Left lung (tissue), 10 donors: Measurements from ENCODE around the gene AMIGO2. TPM values are rescaled to one million over a fixed set of nuclear protein-coding genes. Genes with fewer than 3 reads are reported as not detected.

Experiments used
- ATAC-seq: fragments of 200-7000 bp; cut with Tn5 transposase; one replicate; pipeline ENCODE4 v1.9.1; 2020; ENCODE audit warnings: moderate library complexity
- DNase-seq, 4 donors: peaks; one replicate each; pipeline ENCODE4 v3.0.0-alpha.2; 2013 to 2020
- H3K27ac ChIP-seq, 2 donors: fragments of 200-600 bp; sonication (generic) in 1 of 2; one replicate each; pipeline versions ENCODE4 v1.5.0 to v1.8.0; 2020 to 2021
- H3K27me3 ChIP-seq, 2 donors: fragments of 200-600 bp; sonication (generic) in 1 of 2; one replicate each; pipeline versions ENCODE4 v1.5.0 to v1.8.0; 2020 to 2021
- H3K36me3 ChIP-seq, 2 donors: fragments of 200-600 bp; sonication (generic) in 1 of 2; one replicate each; pipeline versions ENCODE4 v1.5.0 to v1.8.0; 2020 to 2021
- H3K4me1 ChIP-seq, 2 donors: fragments of 200-600 bp; one replicate each; pipeline ENCODE4 v1.8.0; 2021
- H3K4me3 ChIP-seq, 2 donors: fragments of 200-600 bp; sonication (generic) in 1 of 2; one replicate each; pipeline versions ENCODE4 v1.5.0 to v1.8.0; 2020 to 2021; ENCODE audit warnings: mild to moderate bottlenecking in 1 of 2
- H3K9me3 ChIP-seq, 2 donors: fragments of 200-600 bp; sonication (generic) in 1 of 2; one replicate each; pipeline versions ENCODE4 v1.5.0 to v1.8.0; 2020 to 2021
- intact Hi-C, 2 donors: fragments of 100-400 bp; cut with DNase I; formaldehyde crosslinking; loops; one replicate each; pipeline versions ENCODE4 v1.11.2 to v1.14.2; 2022
- polyA plus RNA-seq, 6 donors: library from polyadenylated mRNA; unstranded; fragments of 120-200 nt; gene quantifications; one replicate each; pipeline ENCODE4 v1.2.1, GENCODE V29; 2013; ENCODE audit not compliant: insufficient read length in 6 of 6
- total RNA-seq, 2 donors: library from RNA; stranded (reverse); fragmentation: NEBNext Ultra II Directional; extraction: Animal tissue kit (Norgen Biotek cat#: 25700); gene quantifications; one replicate each; pipeline ENCODE4 v1.2.1, GENCODE V29; 2021
- TF ChIP-seq, protein P1 (sequence below), 2 donors: fragments of 200-600 bp; sonication (generic) in 1 of 2; IDR thresholded peaks; one replicate each; pipeline versions ENCODE4 v1.5.0 to v1.8.0; 2021; ENCODE audit warnings: antibody characterized with exemption in 2 of 2
- donor health status: DM: no; HTN: yes; CAD: no.
- donor health status: DM: no; HTN: no; CAD: no.

The AMIGO2 gene
- total and polyA plus RNA-seq, 8 donors = 2.4 to 17.6 (median 3.1) TPM

DNA sequence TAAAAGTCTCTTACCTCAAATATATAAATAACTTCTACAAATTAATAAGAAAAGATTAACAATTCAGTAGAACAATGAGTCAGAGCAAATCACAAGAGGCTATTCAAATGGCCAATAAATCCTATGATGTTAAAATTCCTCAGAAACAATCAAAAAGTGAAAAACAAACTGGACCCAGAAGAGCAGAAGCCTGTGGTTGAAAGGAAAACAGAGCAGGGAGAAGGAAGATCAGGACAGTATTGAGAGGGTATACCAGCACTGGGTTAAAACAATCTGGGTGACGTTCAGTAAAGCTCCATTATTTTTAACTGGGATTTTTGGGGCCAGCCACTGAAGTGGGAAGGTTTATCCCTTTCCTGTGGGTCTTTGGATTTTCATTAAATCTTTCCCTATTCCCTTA is 40.0 kb downstream of the AMIGO2 start:
- H3K27ac ChIP-seq = no peak overlapping the region
- no peaks in the 10 kb centered on the region for H3K27me3 ChIP-seq
- TF ChIP-seq, protein P1, sequence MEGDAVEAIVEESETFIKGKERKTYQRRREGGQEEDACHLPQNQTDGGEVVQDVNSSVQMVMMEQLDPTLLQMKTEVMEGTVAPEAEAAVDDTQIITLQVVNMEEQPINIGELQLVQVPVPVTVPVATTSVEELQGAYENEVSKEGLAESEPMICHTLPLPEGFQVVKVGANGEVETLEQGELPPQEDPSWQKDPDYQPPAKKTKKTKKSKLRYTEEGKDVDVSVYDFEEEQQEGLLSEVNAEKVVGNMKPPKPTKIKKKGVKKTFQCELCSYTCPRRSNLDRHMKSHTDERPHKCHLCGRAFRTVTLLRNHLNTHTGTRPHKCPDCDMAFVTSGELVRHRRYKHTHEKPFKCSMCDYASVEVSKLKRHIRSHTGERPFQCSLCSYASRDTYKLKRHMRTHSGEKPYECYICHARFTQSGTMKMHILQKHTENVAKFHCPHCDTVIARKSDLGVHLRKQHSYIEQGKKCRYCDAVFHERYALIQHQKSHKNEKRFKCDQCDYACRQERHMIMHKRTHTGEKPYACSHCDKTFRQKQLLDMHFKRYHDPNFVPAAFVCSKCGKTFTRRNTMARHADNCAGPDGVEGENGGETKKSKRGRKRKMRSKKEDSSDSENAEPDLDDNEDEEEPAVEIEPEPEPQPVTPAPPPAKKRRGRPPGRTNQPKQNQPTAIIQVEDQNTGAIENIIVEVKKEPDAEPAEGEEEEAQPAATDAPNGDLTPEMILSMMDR (IDR thresholded peaks at IDR 0.05) = no peak
- no peak for ATAC-seq
- H3K36me3 ChIP-seq = no peaks in the 10 kb centered on the region
- DNase-seq = no peak
- no peak overlapping the region for H3K4me3 ChIP-seq
- H3K9me3 ChIP-seq = no peaks in the 10 kb centered on the region
- intact Hi-C loops = loop anchor here in 1 of 2 donors (10.0 kb wide), 2 partner anchors 265 to 355 kb away; no protein-coding TSS in a partner anchor
- H3K4me1 ChIP-seq = no peaks in the 10 kb centered on the region

DNA sequence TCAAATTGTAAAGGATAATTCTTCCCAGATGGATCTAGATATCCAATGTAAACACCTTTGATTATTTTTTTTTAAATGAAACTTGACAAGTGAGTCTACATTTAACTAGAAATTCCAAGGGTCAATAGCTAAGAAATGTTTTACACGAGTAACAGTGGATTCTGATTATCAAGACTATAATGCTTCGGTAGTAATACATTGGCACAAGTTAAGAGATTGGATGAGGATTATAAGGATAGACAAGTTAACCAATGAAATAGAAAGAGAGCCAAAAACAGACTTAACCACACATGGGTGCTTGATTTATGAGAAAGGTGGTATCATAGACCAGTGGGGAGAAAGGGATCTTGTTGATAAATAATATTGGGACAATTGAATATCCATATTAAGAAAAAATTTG is 40.7 kb downstream of the AMIGO2 start:
- no peaks in the 10 kb centered on the region for H3K4me1 ChIP-seq
- no peak overlapping the region for H3K27ac ChIP-seq
- ATAC-seq (no peak), DNase-seq (no peak)
- H3K27me3 ChIP-seq = no peaks in the 10 kb centered on the region
- no peak overlapping the region for H3K4me3 ChIP-seq
- no peaks in the 10 kb centered on the region for H3K36me3 ChIP-seq
- TF ChIP-seq, protein P1 (IDR thresholded peaks at IDR 0.05) = no peak
- intact Hi-C loops = loop anchor here in 1 of 2 donors (10.0 kb wide), 2 partner anchors 266 to 356 kb away; no protein-coding TSS in a partner anchor
- no peaks in the 10 kb centered on the region for H3K9me3 ChIP-seq

DNA sequence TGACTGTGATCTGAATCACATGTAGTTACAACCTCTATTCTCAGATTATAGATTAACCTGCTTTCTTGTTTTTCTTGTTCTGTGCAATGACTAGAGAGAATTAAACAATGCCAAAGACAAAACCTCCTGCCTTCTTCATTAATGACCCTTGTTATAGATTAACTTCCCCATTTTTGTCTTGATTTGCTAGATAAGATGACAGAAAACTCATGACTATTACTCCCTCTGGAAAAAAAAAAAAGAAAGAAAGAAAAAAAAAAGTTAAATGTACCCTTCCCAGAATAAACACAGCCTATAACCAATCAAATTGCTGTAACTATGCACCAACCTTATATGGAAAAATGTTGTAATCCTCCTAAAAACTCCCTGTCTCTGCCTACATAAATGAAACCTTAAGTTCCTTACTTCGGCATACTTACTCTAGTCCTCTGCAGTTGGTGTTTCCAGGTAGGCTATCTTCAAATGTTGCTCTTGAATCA is 41.5 kb downstream of the AMIGO2 start:
- Histone ChIP-seq H3K4me1 (no peaks in the 10 kb centered on the region), H3K4me3 (no peak overlapping the region), H3K36me3 (no peaks in the 10 kb centered on the region), H3K27ac (no peak overlapping the region), H3K27me3 (no peaks in the 10 kb centered on the region), H3K9me3 (no peaks in the 10 kb centered on the region)
- TF ChIP-seq, protein P1 (IDR thresholded peaks at IDR 0.05) = no peak
- intact Hi-C loops = loop anchor here in 1 of 2 donors (10.0 kb wide), 2 partner anchors 266 to 356 kb away; no protein-coding TSS in a partner anchor
- no peak for DNase-seq
- ATAC-seq = peak; percentile 56

DNA sequence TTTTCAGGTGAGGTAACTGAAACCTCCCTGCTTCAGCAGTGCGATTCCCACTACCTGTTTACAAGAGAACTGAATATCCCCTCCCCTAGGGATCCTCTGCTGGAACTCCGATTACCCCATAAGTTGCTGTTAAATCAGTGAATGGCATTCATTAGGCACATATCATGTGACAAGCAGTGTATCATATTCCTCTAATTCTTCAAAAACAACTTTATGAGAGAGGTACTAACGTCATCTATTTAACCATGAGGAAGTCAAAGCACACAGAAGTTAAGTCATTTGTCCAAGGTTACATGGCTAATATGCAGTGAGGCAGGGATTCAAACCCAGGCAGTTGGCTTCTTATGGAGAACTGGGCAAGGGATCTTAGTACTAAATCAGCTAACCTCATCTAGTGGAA is 44.3 kb downstream of the AMIGO2 start:
- H3K27me3 ChIP-seq = no peaks in the 10 kb centered on the region
- H3K36me3 ChIP-seq = no peaks in the 10 kb centered on the region
- ATAC-seq = no peak
- H3K4me1 ChIP-seq = peaks cover 0 to 7% of the 10 kb centered on the region in 2 donors
- no peaks in the 10 kb centered on the region for H3K9me3 ChIP-seq
- intact Hi-C loops = loop anchor here in 1 of 2 donors (10.0 kb wide), 2 partner anchors 269 to 359 kb away; no protein-coding TSS in a partner anchor
- H3K4me3 ChIP-seq = no peak overlapping the region
- TF ChIP-seq, protein P1 (IDR thresholded peaks at IDR 0.05) = no peak
- H3K27ac ChIP-seq = no peak overlapping the region
- DNase-seq = no peak

DNA sequence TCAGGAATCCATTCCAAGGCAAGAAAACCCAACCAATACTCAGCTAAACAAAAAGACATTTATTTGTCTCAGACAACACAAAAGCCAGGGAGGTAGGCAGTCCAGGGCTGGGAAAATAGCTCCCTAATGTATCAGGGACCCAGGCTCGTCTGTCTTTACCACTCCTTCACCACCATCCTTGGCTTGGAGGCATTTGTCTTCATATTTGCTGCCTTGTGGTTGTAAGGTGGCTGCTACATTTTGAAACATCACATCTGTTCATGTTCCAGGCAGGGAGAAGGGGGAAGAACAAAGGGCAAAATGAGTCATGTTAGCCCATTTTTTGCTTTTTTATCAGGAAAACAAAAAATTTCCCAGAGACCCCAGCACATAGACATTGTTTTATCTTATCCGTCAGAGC is 45.1 kb downstream of the AMIGO2 start:
- Histone ChIP-seq H3K27me3 (no peaks in the 10 kb centered on the region), H3K27ac (no peak overlapping the region), H3K9me3 (no peaks in the 10 kb centered on the region), H3K4me3 (no peak overlapping the region), H3K36me3 (no peaks in the 10 kb centered on the region), H3K4me1 (peaks cover 0 to 7% of the 10 kb centered on the region in 2 donors)
- DNase-seq (no peak), ATAC-seq (no peak)
- intact Hi-C loops = loop anchor here in 1 of 2 donors (10.0 kb wide), 2 partner anchors 270 to 360 kb away; no protein-coding TSS in a partner anchor
- TF ChIP-seq, protein P1 (IDR thresholded peaks at IDR 0.05) = no peak
